ENCODE data around the gene TXNL4A. TPM values are rescaled to one million over a fixed set of nuclear protein-coding genes. Genes with fewer than 3 reads are reported as not detected.
A peak's percentile ranks its signal among the peaks of the same experiment; 100 is the strongest.

The TXNL4A gene
- total RNA-seq, 1 donor from 2014 or later, result 92.0 TPM

GRCh38 chr18:79924814-79925731, 63.3 kb downstream of the TXNL4A start:
- Histone ChIP-seq H3K9me3 (replicated peaks) (peaks cover 16% of the 10 kb centered on the region), H3K4me1 (peaks cover 19% of the 10 kb centered on the region), H3K4me3 (peak overlapping the region; percentile 20), H3K27ac (replicated peaks) (peak overlapping the region; percentile 31), H3K36me3 (peaks cover 25% of the 10 kb centered on the region), H3K27me3 (ENCODE audit: low read depth) (no peaks in the 10 kb centered on the region)
- TF ChIP-seq, protein P1, sequence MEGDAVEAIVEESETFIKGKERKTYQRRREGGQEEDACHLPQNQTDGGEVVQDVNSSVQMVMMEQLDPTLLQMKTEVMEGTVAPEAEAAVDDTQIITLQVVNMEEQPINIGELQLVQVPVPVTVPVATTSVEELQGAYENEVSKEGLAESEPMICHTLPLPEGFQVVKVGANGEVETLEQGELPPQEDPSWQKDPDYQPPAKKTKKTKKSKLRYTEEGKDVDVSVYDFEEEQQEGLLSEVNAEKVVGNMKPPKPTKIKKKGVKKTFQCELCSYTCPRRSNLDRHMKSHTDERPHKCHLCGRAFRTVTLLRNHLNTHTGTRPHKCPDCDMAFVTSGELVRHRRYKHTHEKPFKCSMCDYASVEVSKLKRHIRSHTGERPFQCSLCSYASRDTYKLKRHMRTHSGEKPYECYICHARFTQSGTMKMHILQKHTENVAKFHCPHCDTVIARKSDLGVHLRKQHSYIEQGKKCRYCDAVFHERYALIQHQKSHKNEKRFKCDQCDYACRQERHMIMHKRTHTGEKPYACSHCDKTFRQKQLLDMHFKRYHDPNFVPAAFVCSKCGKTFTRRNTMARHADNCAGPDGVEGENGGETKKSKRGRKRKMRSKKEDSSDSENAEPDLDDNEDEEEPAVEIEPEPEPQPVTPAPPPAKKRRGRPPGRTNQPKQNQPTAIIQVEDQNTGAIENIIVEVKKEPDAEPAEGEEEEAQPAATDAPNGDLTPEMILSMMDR (IDR thresholded peaks at IDR 0.05; ENCODE audit: borderline replicate concordance), result peak; percentile 25
- intact Hi-C loops (cut with micrococcal nuclease), result no loop called here
- DNase-seq, result no peak

GRCh38 chr18:79923896-79924585, 64.3 kb downstream of the TXNL4A start:
- DNase-seq, result no peak
- Histone ChIP-seq H3K9me3 (replicated peaks) (peaks cover 6% of the 10 kb centered on the region), H3K27me3 (ENCODE audit: low read depth) (no peaks in the 10 kb centered on the region), H3K36me3 (peaks cover 17% of the 10 kb centered on the region), H3K4me1 (peaks cover 19% of the 10 kb centered on the region), H3K4me3 (no peak overlapping the region), H3K27ac (replicated peaks) (no peak overlapping the region)
- TF ChIP-seq, protein P1 (IDR thresholded peaks at IDR 0.05; ENCODE audit: borderline replicate concordance), result no peak
- intact Hi-C loops (cut with micrococcal nuclease), result no loop called here

DNA sequence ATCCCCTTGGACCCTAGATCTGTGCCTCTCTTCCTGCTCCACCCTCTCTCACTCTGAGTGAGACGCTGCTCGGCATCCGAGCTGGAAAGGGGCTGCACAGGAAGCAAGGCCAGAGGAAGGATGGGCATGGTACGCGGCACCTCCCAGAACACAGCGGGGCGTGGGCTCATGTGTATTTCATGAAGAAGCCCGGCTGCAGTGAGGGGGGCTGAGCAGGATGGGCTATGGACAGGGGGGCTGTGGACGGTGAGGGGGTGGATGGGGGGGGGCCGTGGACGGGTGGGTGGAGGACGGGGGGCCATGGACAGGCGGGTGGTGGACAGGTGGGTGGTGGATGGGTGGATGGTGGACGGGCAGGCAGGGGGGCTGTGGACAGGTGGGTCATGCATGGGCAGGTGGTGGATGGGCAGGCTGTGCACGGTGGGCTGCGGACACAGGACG, 65.4 kb downstream of the TXNL4A start:
- TF ChIP-seq, protein P1 (IDR thresholded peaks at IDR 0.05; ENCODE audit: borderline replicate concordance), result no peak
- peaks cover 14% of the 10 kb centered on the region for H3K36me3 ChIP-seq
- H3K4me3 ChIP-seq, result no peak overlapping the region
- no peak overlapping the region for H3K27ac ChIP-seq (replicated peaks)
- no peaks in the 10 kb centered on the region for H3K27me3 ChIP-seq (ENCODE audit: low read depth)
- peaks cover 19% of the 10 kb centered on the region for H3K4me1 ChIP-seq
- intact Hi-C loops (cut with micrococcal nuclease), result no loop called here
- no peak for DNase-seq
- H3K9me3 ChIP-seq (replicated peaks), result no peaks in the 10 kb centered on the region

- DNase-seq, result no peak
Observed at GRCh38 chr18:79921984-79922965, 66.1 kb downstream of the TXNL4A start.

More at GRCh38 chr18:79921984-79922965, 66.1 kb downstream of the TXNL4A start:
- intact Hi-C loops (cut with micrococcal nuclease), result no loop called here
- Histone ChIP-seq H3K4me3 (no peak overlapping the region), H3K4me1 (peaks cover 19% of the 10 kb centered on the region), H3K27ac (replicated peaks) (no peak overlapping the region), H3K9me3 (replicated peaks) (no peaks in the 10 kb centered on the region), H3K27me3 (ENCODE audit: low read depth) (no peaks in the 10 kb centered on the region), H3K36me3 (peaks cover 13% of the 10 kb centered on the region)
- TF ChIP-seq, protein P1 (IDR thresholded peaks at IDR 0.05; ENCODE audit: borderline replicate concordance), result no peak

Other genes starting within 250 kb of the TXNL4A start
- not detected for gene KCNG2, start 190.6 kb downstream of the TXNL4A start, total RNA-seq
- gene SLC66A2, start 36.9 kb downstream of the TXNL4A start, total RNA-seq, result 27.4 TPM
- gene HSBP1L1, start 23.9 kb downstream of the TXNL4A start, total RNA-seq, result 12.2 TPM
- 22.8 TPM for gene RBFA, start 45.9 kb upstream of the TXNL4A start, total RNA-seq
- gene ADNP2, start 120.7 kb upstream of the TXNL4A start, total RNA-seq, result 7.5 TPM

All from left ventricle myocardium inferior (tissue), 1 donor.